Measurements from ENCODE around the gene IGFBP5.

Gene IGFBP5

DNA sequence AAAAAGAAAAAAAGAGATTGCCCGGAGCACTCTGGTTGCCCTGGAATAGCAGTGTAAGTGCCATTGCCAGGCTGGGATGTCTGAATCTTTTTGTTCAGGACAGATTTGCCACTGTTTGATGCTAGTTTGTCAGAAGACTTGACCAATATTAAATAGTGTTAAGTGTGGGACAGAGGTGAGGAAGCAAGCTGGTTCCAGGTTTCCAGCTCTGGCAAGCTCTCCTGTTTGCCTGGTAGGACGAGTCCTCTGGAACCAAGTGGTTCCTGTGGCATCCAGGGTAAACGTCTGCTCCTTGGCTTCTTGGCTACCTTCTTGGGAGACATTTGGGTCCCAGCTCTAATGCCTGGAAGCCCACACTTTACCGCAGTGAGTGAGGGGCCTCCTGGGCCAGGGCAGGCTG lies 20.8 kb upstream of the IGFBP5 start:
- no peak for ATAC-seq

GRCh38 chr2:216715402-216715974 lies 20.1 kb upstream of the IGFBP5 start:
- TF ChIP-seq TOX (CRISPR knock-in tag; IDR thresholded peaks at IDR 0.05; ENCODE audit: borderline replicate concordance) (no peak), POU6F1 (CRISPR knock-in tag; IDR thresholded peaks at IDR 0.05; ENCODE audit: borderline replicate concordance, low read depth) (no peak), ZNF565 (CRISPR knock-in tag; conservative IDR thresholded peaks at IDR 0.05; ENCODE audit: low read depth) (no peak), ZNF8 (CRISPR knock-in tag; IDR thresholded peaks at IDR 0.05) (no peak), ISL1 (CRISPR knock-in tag; IDR thresholded peaks at IDR 0.05) (no peak), CSRNP3 (CRISPR knock-in tag; IDR thresholded peaks at IDR 0.05) (no peak), ARNTL (CRISPR knock-in tag; IDR thresholded peaks at IDR 0.05; ENCODE audit: borderline replicate concordance, low read depth) (no peak), ESRRG (CRISPR knock-in tag; IDR thresholded peaks at IDR 0.05) (no peak), ZFP30 (CRISPR knock-in tag; IDR thresholded peaks at IDR 0.05) (no peak), OSR1 (CRISPR knock-in tag; IDR thresholded peaks at IDR 0.05) (no peak), PATZ1 (CRISPR knock-in tag; IDR thresholded peaks at IDR 0.05; ENCODE audit: borderline replicate concordance) (no peak), ZFP3 (CRISPR knock-in tag; IDR thresholded peaks at IDR 0.05) (no peak), ZC3H10 (CRISPR knock-in tag; IDR thresholded peaks at IDR 0.05) (no peak), BACH2 (CRISPR knock-in tag; IDR thresholded peaks at IDR 0.05; ENCODE audit: borderline replicate concordance) (no peak), RARB (CRISPR knock-in tag; IDR thresholded peaks at IDR 0.05) (no peak), CSDC2 (CRISPR knock-in tag; IDR thresholded peaks at IDR 0.05) (no peak), PPARA (CRISPR knock-in tag; IDR thresholded peaks at IDR 0.05; ENCODE audit: borderline replicate concordance) (no peak), GLIS3 (CRISPR knock-in tag; IDR thresholded peaks at IDR 0.05) (no peak), SNAI2 (CRISPR knock-in tag; IDR thresholded peaks at IDR 0.05) (no peak), TCF4 (CRISPR knock-in tag; IDR thresholded peaks at IDR 0.05; ENCODE audit: borderline replicate concordance) (no peak)
- ATAC-seq = no peak

More for the DNA sequence above, 20.8 kb upstream of the IGFBP5 start:
- TF ChIP-seq ZC3H10 (CRISPR knock-in tag; IDR thresholded peaks at IDR 0.05) = no peak
- TF ChIP-seq ZNF8 (CRISPR knock-in tag; IDR thresholded peaks at IDR 0.05) = no peak
- no peak for TF ChIP-seq TCF4 (CRISPR knock-in tag; IDR thresholded peaks at IDR 0.05; ENCODE audit: borderline replicate concordance)
- no peak for TF ChIP-seq OSR1 (CRISPR knock-in tag; IDR thresholded peaks at IDR 0.05)
- TF ChIP-seq ZFP3 (CRISPR knock-in tag; IDR thresholded peaks at IDR 0.05) = no peak
- TF ChIP-seq BACH2 (CRISPR knock-in tag; IDR thresholded peaks at IDR 0.05; ENCODE audit: borderline replicate concordance) = no peak

GRCh38 chr2:216714376-216714775 lies 19.0 kb upstream of the IGFBP5 start:
- TF ChIP-seq POU6F1 (CRISPR knock-in tag; IDR thresholded peaks at IDR 0.05; ENCODE audit: borderline replicate concordance, low read depth) = no peak
- TF ChIP-seq CSDC2 (CRISPR knock-in tag; IDR thresholded peaks at IDR 0.05) = no peak
- no peak for TF ChIP-seq RARB (CRISPR knock-in tag; IDR thresholded peaks at IDR 0.05)
- no peak for TF ChIP-seq ARNTL (CRISPR knock-in tag; IDR thresholded peaks at IDR 0.05; ENCODE audit: borderline replicate concordance, low read depth)
- TF ChIP-seq BACH2 (CRISPR knock-in tag; IDR thresholded peaks at IDR 0.05; ENCODE audit: borderline replicate concordance) = no peak
- TF ChIP-seq CREB5 (CRISPR knock-in tag; IDR thresholded peaks at IDR 0.05; ENCODE audit: low read depth) = no peak
- no peak for TF ChIP-seq PATZ1 (CRISPR knock-in tag; IDR thresholded peaks at IDR 0.05; ENCODE audit: borderline replicate concordance)
- TF ChIP-seq ZNF70 (CRISPR knock-in tag; IDR thresholded peaks at IDR 0.05) = no peak
- TF ChIP-seq ZFP3 (CRISPR knock-in tag; IDR thresholded peaks at IDR 0.05) = no peak
- TF ChIP-seq TOX (CRISPR knock-in tag; IDR thresholded peaks at IDR 0.05; ENCODE audit: borderline replicate concordance) = no peak
- no peak for TF ChIP-seq ZNF8 (CRISPR knock-in tag; IDR thresholded peaks at IDR 0.05)
- TF ChIP-seq GLIS3 (CRISPR knock-in tag; IDR thresholded peaks at IDR 0.05) = no peak
- ATAC-seq = peak; percentile 5; the same call in 1 of the 3 replicates
